HL-60 (cell line): ENCODE results near the gene LDHB.

Experiments used
- CTCF ChIP-seq: IDR thresholded peaks from one replicate; pipeline ENCODE4 v1.5.1; 2011; ENCODE audit warnings: low read length, control low read depth, inconsistent platforms; ENCODE audit not compliant: insufficient read depth
- POLR2AphosphoS5 ChIP-seq: IDR thresholded peaks from 2 replicates; pipeline ENCODE4 v1.6.1; 2012; ENCODE audit warnings: low read depth
- REST ChIP-seq: IDR thresholded peaks from 2 replicates; pipeline ENCODE4 v1.6.1; 2012; ENCODE audit warnings: low read depth; ENCODE audit not compliant: insufficient replicate concordance
- SPI1 ChIP-seq: IDR thresholded peaks from 2 replicates; pipeline ENCODE4 v1.6.1; 2012; ENCODE audit warnings: low read depth, mild to moderate bottlenecking, borderline replicate concordance

- no peak for TF ChIP-seq CTCF
- no peak for TF ChIP-seq POLR2AphosphoS5
- TF ChIP-seq REST = no peak
- TF ChIP-seq SPI1 = no peak
Observed at GRCh38 chr12:21606175-21606574, 51.5 kb downstream of the LDHB start.
